LNCAP (cell line): ENCODE results near the gene CYB5B.

Experiments
- CTCF ChIP-seq: fragments of 450-650 bp; IDR thresholded peaks from 2 replicates; pipeline ENCODE4 v1.5.1; 2017; ENCODE audit warnings: mild to moderate bottlenecking

CYB5B gene

DNA sequence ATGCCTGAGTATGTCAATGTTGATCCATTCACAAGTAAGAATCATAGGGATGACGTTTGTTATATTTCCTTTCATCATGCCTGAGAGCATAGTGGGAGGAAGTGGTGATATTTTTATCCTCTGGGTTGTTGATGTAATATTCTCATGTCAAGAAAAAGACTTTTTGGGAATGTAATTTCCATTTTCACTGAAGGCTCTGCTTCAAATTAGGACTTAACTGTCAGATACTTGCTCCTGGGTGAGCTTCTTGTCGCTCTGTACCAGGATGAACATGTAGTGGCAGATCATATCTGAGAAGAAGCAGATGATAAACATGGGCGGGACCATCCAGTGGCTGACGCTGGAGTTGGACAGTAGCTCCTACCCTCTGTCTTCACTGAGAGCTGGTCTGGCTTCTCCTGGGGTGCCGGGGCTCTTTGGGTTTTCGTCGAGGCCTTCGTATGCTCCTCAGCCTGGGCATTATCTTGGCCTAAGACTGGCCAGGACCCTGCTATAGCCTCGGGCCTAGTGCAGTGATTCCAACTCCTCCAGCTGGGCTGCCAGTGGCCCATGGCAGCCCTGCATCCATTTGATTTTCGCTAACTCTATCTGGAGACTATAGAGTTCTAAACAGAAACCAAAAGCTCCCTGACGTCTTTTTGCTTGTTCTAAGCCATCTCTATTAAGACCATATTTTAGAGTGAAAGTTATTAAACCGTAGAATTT is 19.7 kb downstream of the CYB5B start:
- TF ChIP-seq CTCF, result no peak

- no peak for TF ChIP-seq CTCF
Measured at GRCh38 chr16:69444873-69445517, 20.6 kb downstream of the CYB5B start.

DNA sequence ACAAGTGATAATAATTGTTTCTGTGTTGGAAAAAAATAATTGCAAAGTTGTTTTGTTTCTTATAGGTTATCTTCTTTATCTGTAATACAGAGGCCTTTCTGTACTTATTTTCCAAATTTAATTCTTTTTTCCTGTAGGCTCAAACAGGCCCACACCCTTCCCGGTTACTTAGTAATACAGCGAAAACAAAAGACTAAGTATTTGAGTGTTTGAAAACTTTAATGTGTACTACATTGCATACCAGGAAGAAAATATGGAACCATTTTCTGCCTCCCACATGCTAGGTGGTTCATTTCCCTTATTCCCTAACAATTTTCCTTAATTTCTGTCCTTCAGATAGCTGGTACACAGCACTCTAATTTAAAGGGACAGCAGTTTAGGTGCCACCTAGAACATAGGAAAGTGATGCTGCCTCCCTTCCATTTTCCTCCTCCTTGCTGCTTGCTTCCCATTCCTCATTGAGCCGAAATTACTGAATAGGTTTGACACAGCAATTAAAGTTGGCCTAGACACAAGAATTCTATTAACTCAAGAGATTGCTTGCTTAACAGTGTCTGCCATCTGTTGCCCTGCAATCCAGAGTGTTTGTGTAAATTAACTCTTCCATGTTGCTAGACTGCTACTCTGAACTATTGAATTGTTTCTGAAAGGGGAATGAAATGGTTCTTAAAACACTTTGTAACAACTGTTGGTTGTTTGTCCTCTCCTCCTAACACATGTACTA is 24.2 kb downstream of the CYB5B start:
- no peak for TF ChIP-seq CTCF

- no peak for TF ChIP-seq CTCF
Measured at GRCh38 chr16:69451166-69451565, 26.7 kb downstream of the CYB5B start.

DNA sequence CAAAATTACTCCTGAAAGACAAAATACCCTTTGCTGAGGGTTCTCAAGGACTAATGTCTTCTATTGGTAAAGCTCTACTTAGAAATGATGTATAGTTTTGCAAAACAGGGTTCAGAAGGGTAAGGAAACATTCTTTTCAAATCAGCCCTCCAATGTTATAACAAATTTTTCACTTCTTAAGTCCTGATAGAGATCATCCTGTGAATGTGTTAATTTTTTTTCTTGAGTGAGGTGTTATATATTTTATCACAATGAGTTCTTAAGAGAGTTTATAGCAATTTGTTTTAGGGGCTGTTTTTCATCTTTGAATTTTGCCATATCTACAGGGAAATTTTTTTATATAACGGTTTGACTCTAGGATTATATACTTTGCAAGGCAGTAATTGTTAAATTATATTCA is 29.5 kb downstream of the CYB5B start:
- no peak for TF ChIP-seq CTCF

DNA sequence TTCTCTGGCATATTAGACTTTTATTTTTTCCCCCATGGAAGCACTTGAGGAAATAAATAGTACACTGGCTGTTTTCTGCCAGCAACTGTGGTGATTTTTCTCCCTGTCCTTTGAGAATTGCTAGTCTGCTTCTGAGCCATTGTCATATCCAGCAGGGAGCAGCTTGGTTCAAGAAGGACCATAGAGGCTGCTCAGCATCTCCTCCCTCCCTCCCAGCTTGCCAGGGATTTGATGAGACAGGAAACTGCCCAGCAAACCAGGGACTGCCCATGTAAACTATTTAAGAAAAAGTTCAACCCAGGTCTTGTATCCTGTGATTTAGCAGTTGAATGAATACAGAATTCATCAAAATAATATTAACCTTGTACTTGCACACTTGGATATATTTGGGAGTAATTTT is 39.5 kb downstream of the CYB5B start:
- TF ChIP-seq CTCF, result no peak

- TF ChIP-seq CTCF, result peak; percentile 24; the same call in 1 of the 2 replicates
Measured at GRCh38 chr16:69465083-69465721, 40.8 kb downstream of the CYB5B start.
